HepG2 (cell line): ENCODE measurements around the gene ATP10D. TPM values are rescaled to one million over a fixed set of nuclear protein-coding genes. Genes with fewer than 3 reads are reported as not detected.

Experiments used
- ATAC-seq: fragments of 200-7000 bp; cut with Tn5 transposase; 3 replicates; pipeline ENCODE4 v1.9.1; 2020; ENCODE audit warnings: mild to moderate bottlenecking, moderate library complexity
- BruUV-seq: library from RNA; stranded (reverse); fragments of 400-500 nt; replicated peaks from 2 replicates; lab custom pipeline; 2021; lab: Mats Ljungman, UMichigan
- CTCF ChIA-PET: fragments of 300-600 bp; formaldehyde crosslinking; extraction: SDS; loops from one replicate; lab custom pipeline; 2021; ENCODE audit warnings: low total read pairs, inconsistent platforms, low intra/inter-chr PET ratio; lab: Yijun Ruan, JAX
- POLR2A ChIA-PET: fragments of 350-600 bp; sonication (Branson Sonifier 250); formaldehyde crosslinking; loops from one replicate; lab custom pipeline; 2020; ENCODE audit warnings: antibody characterized with exemption, inconsistent platforms; lab: Yijun Ruan, JAX
- DNase-seq: peaks from one replicate; pipeline ENCODE4 v3.0.0-alpha.2; 2015; ENCODE audit warnings: low spot score
- FAIRE-seq: peaks from 3 replicates; lab custom pipeline; 2011; peaks lifted over from hg19 to GRCh38; lab: Jason Lieb, UNC
- H2AFZ ChIP-seq: one replicate; pipeline ENCODE4 v1.6.1; 2011; ENCODE audit warnings: low read length, inconsistent platforms
- H3K27ac ChIP-seq: fragments of 300-600 bp; 3 replicates; pipeline ENCODE4 v1.8.0; 2011; ENCODE audit warnings: mixed run types, mild to moderate bottlenecking, mixed read lengths, low read length, inconsistent platforms; ENCODE audit not compliant: insufficient read depth; ENCODE audit errors: extremely low read length
- H3K27me3 ChIP-seq, 2 experiments: fragments of 200-600 bp in 1 of 2; 2 replicates in 1 of 2; 3 replicates in 1 of 2; pipeline versions ENCODE4 v1.6.0 to v1.8.0; 2011; ENCODE audit warnings: low read length in 2 of 2, mild to moderate bottlenecking in 2 of 2, moderate library complexity in 2 of 2, inconsistent platforms in 1 of 2; ENCODE audit not compliant: insufficient read depth in 2 of 2, control insufficient read depth in 1 of 2
- H3K36me3 ChIP-seq, 2 experiments: fragments of 200-600 bp in 1 of 2; replicated peaks in 1 of 2; 2 replicates in 1 of 2; 3 replicates in 1 of 2; pipeline versions ENCODE4 v1.5.1 to v1.8.0; 2011; ENCODE audit warnings: low read length in 2 of 2, inconsistent platforms in 1 of 2; ENCODE audit not compliant: insufficient read depth in 2 of 2, control insufficient read depth in 1 of 2
- H3K4me1 ChIP-seq: 2 replicates; pipeline ENCODE4 v1.5.1; 2012; ENCODE audit warnings: low read length, inconsistent platforms; ENCODE audit not compliant: insufficient read depth
- H3K4me2 ChIP-seq: 2 replicates; pipeline ENCODE4 v1.6.0; 2011; ENCODE audit warnings: low read depth, low read length, inconsistent platforms
- H3K4me3 ChIP-seq, 3 experiments: fragments of 200-600 bp in 1 of 3; sonication (generic), shearing (Covaris generic) in 1 of 3; replicated peaks in 1 of 3; 2 replicates each; pipeline ENCODE4 v1.5.1; 2011 to 2016; ENCODE audit warnings: low read length in 3 of 3, inconsistent platforms in 2 of 3, low read depth in 2 of 3, mild to moderate bottlenecking in 2 of 3, control low read depth in 1 of 3, mixed read lengths in 1 of 3; ENCODE audit not compliant: insufficient read depth in 1 of 3
- H3K79me2 ChIP-seq: one replicate; pipeline ENCODE4 v1.6.1; 2011; ENCODE audit warnings: low read length, inconsistent platforms; ENCODE audit not compliant: insufficient read depth
- H3K9ac ChIP-seq: 2 replicates; pipeline ENCODE4 v1.6.0; 2011; ENCODE audit warnings: mild to moderate bottlenecking, low read depth, low read length, inconsistent platforms; ENCODE audit not compliant: insufficient read depth
- H3K9me3 ChIP-seq: 2 replicates; pipeline ENCODE4 v1.5.1; 2012; ENCODE audit warnings: mild to moderate bottlenecking, low read length
- H4K20me1 ChIP-seq: 2 replicates; pipeline ENCODE4 v1.6.0; 2011; ENCODE audit warnings: inconsistent platforms, mild to moderate bottlenecking, low read length, moderate library complexity; ENCODE audit not compliant: insufficient read depth
- JARID2 ChIP-seq: sonication (generic); formaldehyde crosslinking; IDR thresholded peaks from 2 replicates; pipeline ENCODE4 v1.8.1; 2023; ENCODE audit warnings: missing genetic modification reagents, inconsistent platforms; ENCODE audit not compliant: insufficient replicate concordance
- RBM22 ChIP-seq: fragments of 200-400 bp; formaldehyde crosslinking; optimal IDR thresholded peaks from 2 replicates; pipeline ENCODE3; 2017; ENCODE audit warnings: mild to moderate bottlenecking, low read length, moderate library complexity
- SMARCC2 ChIP-seq: fragments of 450-650 bp; IDR thresholded peaks from 2 replicates; pipeline ENCODE4 v1.6.1; 2017; ENCODE audit warnings: antibody characterized with exemption, mild to moderate bottlenecking
- YY1 ChIP-seq: IDR thresholded peaks from 2 replicates; pipeline ENCODE4 v1.6.1; 2011; ENCODE audit warnings: low read length, low read depth, moderate library complexity, mild to moderate bottlenecking; ENCODE audit not compliant: insufficient read depth, insufficient replicate concordance
- ZNF354B ChIP-seq: sonication (generic); formaldehyde crosslinking; IDR thresholded peaks from 2 replicates; pipeline ENCODE4 v1.8.0; 2022; ENCODE audit warnings: mild to moderate bottlenecking, missing genetic modification reagents
- ZNF841 ChIP-seq: sonication (generic); formaldehyde crosslinking; IDR thresholded peaks from 2 replicates; pipeline ENCODE4 v1.8.1; 2023; ENCODE audit warnings: missing genetic modification reagents, borderline replicate concordance
- WGBS: methylation state at CpG from one replicate; pipeline ENCODE4 v1.1.6; 2017; ENCODE audit warnings: low lambda C conversion rate; 5-methylcytosine and 5-hydroxymethylcytosine counted together
- in situ Hi-C: cut with HindIII; loops from 2 replicates; pipeline ENCODE4 v1.10.0; 2017; ENCODE audit warnings: low pct_unique_long_range_greater_than_20kb; ENCODE audit not compliant: extremely low pct_ligation_motif_present
- intact Hi-C: fragments of 100-400 bp; cut with micrococcal nuclease; formaldehyde crosslinking; loops from one replicate; pipeline ENCODE4 v1.10.0; 2022; ENCODE audit not compliant: unreplicated experiment
- polyA plus RNA-seq, 8 experiments: library from polyadenylated mRNA; depleted of rRNA in 3 of 8; stranded (reverse) in 7 of 8; unstranded in 1 of 8; fragments of >200 nt; fragmentation: Illumina TruSeq in 4 of 8; extraction: Trizol in 4 of 8; gene quantifications; 2 replicates each; pipeline versions ENCODE4 v1.2.1 to v1.2.3, GENCODE V29; 2011 to 2016; ENCODE audit warnings: low read depth in 4 of 8, missing spikeins in 1 of 8, mixed read lengths in 1 of 8; ENCODE audit not compliant: insufficient read depth in 1 of 8
- total RNA-seq, 5 experiments: library from RNA; depleted of rRNA; stranded (reverse); fragments of >200 nt; fragmentation: Illumina TruSeq; extraction: Trizol; gene quantifications; 2 replicates each; pipeline ENCODE4 v1.2.3, GENCODE V29; 2016; ENCODE audit warnings: low read depth in 1 of 5
- TF ChIP-seq, protein P1 (sequence below): sonication (generic); formaldehyde crosslinking; IDR thresholded peaks from 2 replicates; pipeline ENCODE4 v1.5.1; 2020; ENCODE audit warnings: missing genetic modification reagents, mild to moderate bottlenecking, borderline replicate concordance
- TF ChIP-seq, protein P2 (sequence below): sonication (generic); formaldehyde crosslinking; IDR thresholded peaks from 2 replicates; pipeline ENCODE4 v1.5.0; 2020; ENCODE audit warnings: mild to moderate bottlenecking, missing genetic modification reagents
- TF ChIP-seq, protein P3 (sequence below): sonication (generic); formaldehyde crosslinking; IDR thresholded peaks from 2 replicates; pipeline ENCODE4 v1.8.0; 2022; ENCODE audit warnings: mild to moderate bottlenecking, missing genetic modification reagents; ENCODE audit not compliant: insufficient replicate concordance
- TF ChIP-seq, protein P4 (sequence below): sonication (generic); formaldehyde crosslinking; IDR thresholded peaks from 2 replicates; pipeline ENCODE4 v1.4.0; 2020; ENCODE audit warnings: missing genetic modification reagents
- TF ChIP-seq, protein P5 (sequence below): sonication (generic); formaldehyde crosslinking; IDR thresholded peaks from 2 replicates; pipeline ENCODE4 v1.4.0; 2020; ENCODE audit warnings: mild to moderate bottlenecking, missing genetic modification reagents
- TF ChIP-seq, protein P6 (sequence below): sonication (generic); formaldehyde crosslinking; IDR thresholded peaks from 2 replicates; pipeline ENCODE4 v1.5.1; 2020; ENCODE audit warnings: mild to moderate bottlenecking, missing genetic modification reagents, borderline replicate concordance

The ATP10D gene
- total and polyA plus RNA-seq, 2 of the 13 experiments (the other 11 are each of a cell fraction or from before 2014, with no cell fraction given): 2.2 to 9.8 TPM

DNA sequence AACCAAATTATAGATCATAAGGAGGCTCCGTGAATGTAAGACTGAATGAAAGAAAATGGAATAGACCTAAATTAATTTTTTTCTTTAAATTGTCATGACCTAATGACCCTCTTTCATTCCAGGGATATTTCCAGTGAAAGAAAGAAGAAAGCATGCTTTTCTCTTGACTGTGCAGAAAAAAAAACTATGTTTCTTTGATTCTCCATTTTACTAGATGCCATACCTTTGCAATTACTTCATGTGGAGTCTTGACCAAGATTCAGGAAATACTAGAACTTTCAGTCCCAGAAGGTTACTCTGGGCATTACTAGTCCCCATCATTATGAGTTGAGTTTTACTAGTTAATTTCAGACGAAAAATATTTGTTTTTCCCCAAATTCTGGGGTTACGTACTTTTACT, 15.1 kb upstream of the ATP10D start:
- H3K27ac ChIP-seq: no peak overlapping the region
- no peak for DNase-seq
- FAIRE-seq: no peak
- no peaks in the 10 kb centered on the region for H4K20me1 ChIP-seq
- POLR2A ChIA-PET: no interaction called here
- H3K9me3 ChIP-seq: no peaks in the 10 kb centered on the region
- no peak overlapping the region for H2AFZ ChIP-seq
- H3K4me2 ChIP-seq: no peak overlapping the region
- H3K79me2 ChIP-seq: no peaks in the 10 kb centered on the region
- no peaks in the 10 kb centered on the region for H3K36me3 ChIP-seq
- ATAC-seq: no peak
- WGBS: 37% methylated on average over 3 of the region's 3 CpGs
- in situ Hi-C loops: no loop called here
- no TSS peak for BruUV-seq
- intact Hi-C loops: no loop called here
- no peak overlapping the region for H3K9ac ChIP-seq
- H3K4me3 ChIP-seq: no peak overlapping the region
- CTCF ChIA-PET: no interaction called here
- H3K27me3 ChIP-seq: no peaks in the 10 kb centered on the region
- H3K4me1 ChIP-seq: peaks cover 26% of the 10 kb centered on the region
- TF ChIP-seq, protein P1, sequence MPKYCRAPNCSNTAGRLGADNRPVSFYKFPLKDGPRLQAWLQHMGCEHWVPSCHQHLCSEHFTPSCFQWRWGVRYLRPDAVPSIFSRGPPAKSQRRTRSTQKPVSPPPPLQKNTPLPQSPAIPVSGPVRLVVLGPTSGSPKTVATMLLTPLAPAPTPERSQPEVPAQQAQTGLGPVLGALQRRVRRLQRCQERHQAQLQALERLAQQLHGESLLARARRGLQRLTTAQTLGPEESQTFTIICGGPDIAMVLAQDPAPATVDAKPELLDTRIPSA: no peak
- TF ChIP-seq, protein P2, sequence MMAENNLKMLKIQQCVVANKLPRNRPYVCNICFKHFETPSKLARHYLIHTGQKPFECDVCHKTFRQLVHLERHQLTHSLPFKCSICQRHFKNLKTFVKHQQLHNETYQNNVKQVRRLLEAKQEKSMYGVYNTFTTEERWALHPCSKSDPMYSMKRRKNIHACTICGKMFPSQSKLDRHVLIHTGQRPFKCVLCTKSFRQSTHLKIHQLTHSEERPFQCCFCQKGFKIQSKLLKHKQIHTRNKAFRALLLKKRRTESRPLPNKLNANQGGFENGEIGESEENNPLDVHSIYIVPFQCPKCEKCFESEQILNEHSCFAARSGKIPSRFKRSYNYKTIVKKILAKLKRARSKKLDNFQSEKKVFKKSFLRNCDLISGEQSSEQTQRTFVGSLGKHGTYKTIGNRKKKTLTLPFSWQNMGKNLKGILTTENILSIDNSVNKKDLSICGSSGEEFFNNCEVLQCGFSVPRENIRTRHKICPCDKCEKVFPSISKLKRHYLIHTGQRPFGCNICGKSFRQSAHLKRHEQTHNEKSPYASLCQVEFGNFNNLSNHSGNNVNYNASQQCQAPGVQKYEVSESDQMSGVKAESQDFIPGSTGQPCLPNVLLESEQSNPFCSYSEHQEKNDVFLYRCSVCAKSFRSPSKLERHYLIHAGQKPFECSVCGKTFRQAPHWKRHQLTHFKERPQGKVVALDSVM (CRISPR knock-in tag): no peak
- no peak for TF ChIP-seq YY1
- TF ChIP-seq JARID2: no peak
- TF ChIP-seq, protein P3, sequence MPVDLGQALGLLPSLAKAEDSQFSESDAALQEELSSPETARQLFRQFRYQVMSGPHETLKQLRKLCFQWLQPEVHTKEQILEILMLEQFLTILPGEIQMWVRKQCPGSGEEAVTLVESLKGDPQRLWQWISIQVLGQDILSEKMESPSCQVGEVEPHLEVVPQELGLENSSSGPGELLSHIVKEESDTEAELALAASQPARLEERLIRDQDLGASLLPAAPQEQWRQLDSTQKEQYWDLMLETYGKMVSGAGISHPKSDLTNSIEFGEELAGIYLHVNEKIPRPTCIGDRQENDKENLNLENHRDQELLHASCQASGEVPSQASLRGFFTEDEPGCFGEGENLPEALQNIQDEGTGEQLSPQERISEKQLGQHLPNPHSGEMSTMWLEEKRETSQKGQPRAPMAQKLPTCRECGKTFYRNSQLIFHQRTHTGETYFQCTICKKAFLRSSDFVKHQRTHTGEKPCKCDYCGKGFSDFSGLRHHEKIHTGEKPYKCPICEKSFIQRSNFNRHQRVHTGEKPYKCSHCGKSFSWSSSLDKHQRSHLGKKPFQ (CRISPR knock-in tag): no peak
- no peak for TF ChIP-seq ZNF354B (CRISPR knock-in tag)
- TF ChIP-seq ZNF841 (CRISPR knock-in tag): no peak
- TF ChIP-seq, protein P4, sequence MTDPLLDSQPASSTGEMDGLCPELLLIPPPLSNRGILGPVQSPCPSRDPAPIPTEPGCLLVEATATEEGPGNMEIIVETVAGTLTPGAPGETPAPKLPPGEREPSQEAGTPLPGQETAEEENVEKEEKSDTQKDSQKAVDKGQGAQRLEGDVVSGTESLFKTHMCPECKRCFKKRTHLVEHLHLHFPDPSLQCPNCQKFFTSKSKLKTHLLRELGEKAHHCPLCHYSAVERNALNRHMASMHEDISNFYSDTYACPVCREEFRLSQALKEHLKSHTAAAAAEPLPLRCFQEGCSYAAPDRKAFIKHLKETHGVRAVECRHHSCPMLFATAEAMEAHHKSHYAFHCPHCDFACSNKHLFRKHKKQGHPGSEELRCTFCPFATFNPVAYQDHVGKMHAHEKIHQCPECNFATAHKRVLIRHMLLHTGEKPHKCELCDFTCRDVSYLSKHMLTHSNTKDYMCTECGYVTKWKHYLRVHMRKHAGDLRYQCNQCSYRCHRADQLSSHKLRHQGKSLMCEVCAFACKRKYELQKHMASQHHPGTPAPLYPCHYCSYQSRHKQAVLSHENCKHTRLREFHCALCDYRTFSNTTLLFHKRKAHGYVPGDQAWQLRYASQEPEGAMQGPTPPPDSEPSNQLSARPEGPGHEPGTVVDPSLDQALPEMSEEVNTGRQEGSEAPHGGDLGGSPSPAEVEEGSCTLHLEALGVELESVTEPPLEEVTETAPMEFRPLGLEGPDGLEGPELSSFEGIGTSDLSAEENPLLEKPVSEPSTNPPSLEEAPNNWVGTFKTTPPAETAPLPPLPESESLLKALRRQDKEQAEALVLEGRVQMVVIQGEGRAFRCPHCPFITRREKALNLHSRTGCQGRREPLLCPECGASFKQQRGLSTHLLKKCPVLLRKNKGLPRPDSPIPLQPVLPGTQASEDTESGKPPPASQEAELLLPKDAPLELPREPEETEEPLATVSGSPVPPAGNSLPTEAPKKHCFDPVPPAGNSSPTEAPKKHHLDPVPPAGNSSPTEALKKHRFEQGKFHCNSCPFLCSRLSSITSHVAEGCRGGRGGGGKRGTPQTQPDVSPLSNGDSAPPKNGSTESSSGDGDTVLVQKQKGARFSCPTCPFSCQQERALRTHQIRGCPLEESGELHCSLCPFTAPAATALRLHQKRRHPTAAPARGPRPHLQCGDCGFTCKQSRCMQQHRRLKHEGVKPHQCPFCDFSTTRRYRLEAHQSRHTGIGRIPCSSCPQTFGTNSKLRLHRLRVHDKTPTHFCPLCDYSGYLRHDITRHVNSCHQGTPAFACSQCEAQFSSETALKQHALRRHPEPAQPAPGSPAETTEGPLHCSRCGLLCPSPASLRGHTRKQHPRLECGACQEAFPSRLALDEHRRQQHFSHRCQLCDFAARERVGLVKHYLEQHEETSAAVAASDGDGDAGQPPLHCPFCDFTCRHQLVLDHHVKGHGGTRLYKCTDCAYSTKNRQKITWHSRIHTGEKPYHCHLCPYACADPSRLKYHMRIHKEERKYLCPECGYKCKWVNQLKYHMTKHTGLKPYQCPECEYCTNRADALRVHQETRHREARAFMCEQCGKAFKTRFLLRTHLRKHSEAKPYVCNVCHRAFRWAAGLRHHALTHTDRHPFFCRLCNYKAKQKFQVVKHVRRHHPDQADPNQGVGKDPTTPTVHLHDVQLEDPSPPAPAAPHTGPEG (CRISPR knock-in tag): no peak
- no peak for TF ChIP-seq SMARCC2
- TF ChIP-seq, protein P5, sequence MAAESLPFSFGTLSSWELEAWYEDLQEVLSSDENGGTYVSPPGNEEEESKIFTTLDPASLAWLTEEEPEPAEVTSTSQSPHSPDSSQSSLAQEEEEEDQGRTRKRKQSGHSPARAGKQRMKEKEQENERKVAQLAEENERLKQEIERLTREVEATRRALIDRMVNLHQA (CRISPR knock-in tag): no peak
- TF ChIP-seq RBM22: no peak
- TF ChIP-seq, protein P6, sequence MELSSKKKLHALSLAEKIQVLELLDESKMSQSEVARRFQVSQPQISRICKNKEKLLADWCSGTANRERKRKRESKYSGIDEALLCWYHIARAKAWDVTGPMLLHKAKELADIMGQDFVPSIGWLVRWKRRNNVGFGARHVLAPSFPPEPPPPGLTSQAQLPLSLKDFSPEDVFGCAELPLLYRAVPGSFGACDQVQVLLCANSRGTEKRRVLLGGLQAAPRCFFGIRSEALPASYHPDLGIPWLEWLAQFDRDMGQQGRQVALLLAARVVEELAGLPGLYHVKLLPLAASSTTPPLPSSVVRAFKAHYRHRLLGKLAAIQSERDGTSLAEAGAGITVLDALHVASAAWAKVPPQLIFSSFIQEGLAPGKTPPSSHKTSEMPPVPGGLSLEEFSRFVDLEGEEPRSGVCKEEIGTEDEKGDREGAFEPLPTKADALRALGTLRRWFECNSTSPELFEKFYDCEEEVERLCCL: no peak
